PC-9 (cell line): ENCODE measurements around the gene PRR5L. TPM values are rescaled to one million over a fixed set of nuclear protein-coding genes. Genes with fewer than 3 reads are reported as not detected.

Experiments
- BruUV-seq: library from RNA; stranded (reverse); fragments of 400-500 nt; replicated peaks from 2 replicates; lab custom pipeline; 2021; lab: Mats Ljungman, UMichigan
- CTCF ChIA-PET: fragments of 300-600 bp; sonication (Branson Sonifier 250); formaldehyde crosslinking; loops from one replicate; lab custom pipeline; 2022; ENCODE audit warnings: antibody characterized with exemption; lab: Charles Lee
- POLR2A ChIA-PET: fragments of 300-600 bp; sonication (Branson Sonifier 250); formaldehyde crosslinking; loops from one replicate; lab custom pipeline; 2022; ENCODE audit warnings: antibody characterized with exemption; ENCODE audit not compliant: unreplicated experiment; lab: Charles Lee
- DNase-seq, 2 experiments: peaks; one replicate each; pipeline versions ENCODE4 v3.0.0 to v3.0.0-alpha.2; 2015 to 2022; ENCODE audit warnings: mixed read lengths in 1 of 2
- H2AFZ ChIP-seq: fragments of 200-600 bp; sonication (generic); 2 replicates; pipeline ENCODE4 v1.8.1; 2017; ENCODE audit warnings: antibody characterized with exemption
- H3F3A ChIP-seq: fragments of 200-600 bp; sonication (generic); 2 replicates; pipeline ENCODE4 v1.8.1; 2017; ENCODE audit warnings: antibody characterized with exemption, mild to moderate bottlenecking, low read depth; ENCODE audit not compliant: insufficient read depth
- H3K27ac ChIP-seq: fragments of 200-600 bp; sonication (generic); 2 replicates; pipeline ENCODE4 v1.6.1; 2016; ENCODE audit warnings: mixed run types
- H3K27me3 ChIP-seq: fragments of 200-600 bp; sonication (generic); 2 replicates; pipeline ENCODE4 v1.6.1; 2016; ENCODE audit warnings: low read depth, mixed run types; ENCODE audit not compliant: insufficient read depth
- H3K36me3 ChIP-seq: fragments of 200-600 bp; sonication (generic); 2 replicates; pipeline ENCODE4 v1.6.1; 2016; ENCODE audit warnings: low read depth, mixed run types
- H3K4me1 ChIP-seq: fragments of 200-600 bp; sonication (generic); replicated peaks from 2 replicates; pipeline ENCODE4 v1.6.1; 2016; ENCODE audit warnings: mixed run types; ENCODE audit not compliant: insufficient read depth
- H3K4me2 ChIP-seq: fragments of 200-600 bp; sonication (generic); 2 replicates; pipeline ENCODE4 v1.6.1; 2017; ENCODE audit warnings: mixed run types
- H3K4me3 ChIP-seq: fragments of 200-600 bp; sonication (generic); 2 replicates; pipeline ENCODE4 v1.6.1; 2016; ENCODE audit warnings: mixed run types
- H3K79me2 ChIP-seq: fragments of 200-600 bp; sonication (generic); 2 replicates; pipeline ENCODE4 v1.6.1; 2017; ENCODE audit warnings: low read depth, mixed run types
- H3K9me2 ChIP-seq: fragments of 200-600 bp; sonication (generic); 2 replicates; pipeline ENCODE4 v1.8.1; 2017; ENCODE audit warnings: mild to moderate bottlenecking; ENCODE audit not compliant: insufficient read depth
- H3K9me3 ChIP-seq: fragments of 200-600 bp; sonication (generic); 2 replicates; pipeline ENCODE4 v1.8.1; 2016; ENCODE audit warnings: low read depth; ENCODE audit not compliant: insufficient read depth
- H4K20me1 ChIP-seq: fragments of 200-600 bp; sonication (generic); 2 replicates; pipeline ENCODE4 v1.8.1; 2017; ENCODE audit not compliant: insufficient read depth
- EZH2 ChIP-seq: fragments of 200-600 bp; sonication (generic); IDR thresholded peaks from 2 replicates; pipeline ENCODE4 v1.8.0; 2017; ENCODE audit warnings: antibody characterized with exemption, low read depth
- intact Hi-C: fragments of 100-400 bp; cut with micrococcal nuclease; formaldehyde crosslinking; loops from one replicate; pipeline ENCODE4 v1.10.0; 2022; ENCODE audit not compliant: unreplicated experiment
- total RNA-seq: library from RNA; stranded (reverse); gene quantifications from 2 replicates; pipeline ENCODE4 v1.2.3, GENCODE V29; 2021
- TF ChIP-seq, protein P1 (sequence below): fragments of 200-600 bp; sonication (generic); conservative IDR thresholded peaks from 2 replicates; pipeline ENCODE4 v1.6.1; 2017; ENCODE audit warnings: mixed run types, antibody characterized with exemption, mild to moderate bottlenecking, moderate library complexity

The PRR5L gene
- total RNA-seq, 1 experiment from 2014 or later: 5.1 TPM

- Histone ChIP-seq H3K27ac (no peak overlapping the region), H3K4me1 (peaks cover 9% of the 10 kb centered on the region), H3K27me3 (no peaks in the 10 kb centered on the region), H4K20me1 (no peaks in the 10 kb centered on the region), H3F3A (peaks cover 3% of the 10 kb centered on the region; the same call in 1 of the 2 replicates), H3K79me2 (no peaks in the 10 kb centered on the region), H3K36me3 (no peaks in the 10 kb centered on the region), H3K9me3 (no peaks in the 10 kb centered on the region), H3K4me2 (no peak overlapping the region), H3K9me2 (no peaks in the 10 kb centered on the region), H2AFZ (no peak overlapping the region), H3K4me3 (no peak overlapping the region)
- TF ChIP-seq EZH2: no peak
- TF ChIP-seq, protein P1, sequence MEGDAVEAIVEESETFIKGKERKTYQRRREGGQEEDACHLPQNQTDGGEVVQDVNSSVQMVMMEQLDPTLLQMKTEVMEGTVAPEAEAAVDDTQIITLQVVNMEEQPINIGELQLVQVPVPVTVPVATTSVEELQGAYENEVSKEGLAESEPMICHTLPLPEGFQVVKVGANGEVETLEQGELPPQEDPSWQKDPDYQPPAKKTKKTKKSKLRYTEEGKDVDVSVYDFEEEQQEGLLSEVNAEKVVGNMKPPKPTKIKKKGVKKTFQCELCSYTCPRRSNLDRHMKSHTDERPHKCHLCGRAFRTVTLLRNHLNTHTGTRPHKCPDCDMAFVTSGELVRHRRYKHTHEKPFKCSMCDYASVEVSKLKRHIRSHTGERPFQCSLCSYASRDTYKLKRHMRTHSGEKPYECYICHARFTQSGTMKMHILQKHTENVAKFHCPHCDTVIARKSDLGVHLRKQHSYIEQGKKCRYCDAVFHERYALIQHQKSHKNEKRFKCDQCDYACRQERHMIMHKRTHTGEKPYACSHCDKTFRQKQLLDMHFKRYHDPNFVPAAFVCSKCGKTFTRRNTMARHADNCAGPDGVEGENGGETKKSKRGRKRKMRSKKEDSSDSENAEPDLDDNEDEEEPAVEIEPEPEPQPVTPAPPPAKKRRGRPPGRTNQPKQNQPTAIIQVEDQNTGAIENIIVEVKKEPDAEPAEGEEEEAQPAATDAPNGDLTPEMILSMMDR: no peak
- intact Hi-C loops: no loop called here
- BruUV-seq: no TSS peak
- ChIA-PET CTCF (no interaction called here), POLR2A (interaction anchor here (0.7 kb wide), 1 partner anchor 638 kb away, joined by 8 read pairs; no protein-coding TSS in a partner anchor)
- DNase-seq: no peak
These were observed 136.0 kb downstream of the PRR5L start for GRCh38 chr11:36432093-36432469.

- Histone ChIP-seq H3K4me3 (no peak overlapping the region), H3K4me2 (no peak overlapping the region), H3K9me3 (no peaks in the 10 kb centered on the region), H3K4me1 (peaks cover 9% of the 10 kb centered on the region), H3F3A (peaks cover 3% of the 10 kb centered on the region; the same call in 1 of the 2 replicates), H2AFZ (no peak overlapping the region), H3K36me3 (no peaks in the 10 kb centered on the region), H4K20me1 (no peaks in the 10 kb centered on the region), H3K9me2 (no peaks in the 10 kb centered on the region), H3K79me2 (no peaks in the 10 kb centered on the region), H3K27ac (no peak overlapping the region), H3K27me3 (no peaks in the 10 kb centered on the region)
- ChIA-PET CTCF (interaction anchor here (0.6 kb wide), 1 partner anchor 143 kb away, joined by 3 read pairs; no protein-coding TSS in a partner anchor), POLR2A (no interaction called here)
- BruUV-seq: no TSS peak
- DNase-seq: no peak
- intact Hi-C loops: no loop called here
- no peak for TF ChIP-seq EZH2
- TF ChIP-seq, protein P1: no peak
These were observed 136.7 kb downstream of the PRR5L start for GRCh38 chr11:36432738-36433137.

- Histone ChIP-seq H3K9me2 (no peaks in the 10 kb centered on the region), H3K4me3 (no peak overlapping the region), H3K4me1 (peaks cover 9% of the 10 kb centered on the region), H4K20me1 (no peaks in the 10 kb centered on the region), H3K27ac (no peak overlapping the region), H3K9me3 (no peaks in the 10 kb centered on the region), H3K4me2 (no peak overlapping the region), H2AFZ (no peak overlapping the region), H3K36me3 (no peaks in the 10 kb centered on the region), H3K79me2 (no peaks in the 10 kb centered on the region), H3K27me3 (no peaks in the 10 kb centered on the region), H3F3A (peaks cover 3% of the 10 kb centered on the region; the same call in 1 of the 2 replicates)
- ChIA-PET POLR2A (interaction anchor here (0.6 kb wide), 2 partner anchors 13 to 51 kb away, joined by 7 read pairs; no protein-coding TSS in a partner anchor), CTCF (no interaction called here)
- BruUV-seq: no TSS peak
- no peak for DNase-seq
- intact Hi-C loops: no loop called here
- TF ChIP-seq, protein P1: no peak
- TF ChIP-seq EZH2: no peak
These were observed 140.0 kb downstream of the PRR5L start for GRCh38 chr11:36436064-36436463.
